ENCODE measurements around the gene NUDT13.

Gene NUDT13

DNA sequence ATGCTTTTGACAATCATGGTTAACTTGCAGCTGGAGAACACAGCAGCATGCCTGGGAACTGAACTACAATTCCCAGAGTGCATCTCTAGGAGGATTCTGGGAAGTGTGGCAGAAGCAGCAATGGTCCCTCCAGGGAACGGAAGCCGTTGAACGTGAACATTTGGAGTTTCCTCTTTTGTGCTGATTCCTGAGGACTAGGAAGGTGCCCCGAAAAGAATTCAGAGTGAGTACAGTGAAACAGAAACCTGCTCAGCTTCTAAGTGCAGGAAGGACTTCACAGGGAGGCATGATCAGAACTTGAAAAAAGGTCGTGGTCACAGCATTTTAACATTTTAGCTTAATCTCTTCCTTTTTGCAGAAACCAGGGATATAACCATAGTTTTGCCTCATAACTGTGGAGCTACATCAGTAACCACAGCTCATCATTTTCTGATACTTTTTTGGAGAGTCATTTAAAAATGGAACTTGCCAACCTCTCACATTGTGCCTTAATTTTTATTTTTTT, at the start of gene NUDT13:
TSS of gene NUDT13 (plus strand) at position 111 of the 505 bp plus-strand sequence. CDS start 3,911 bp downstream, outside the sequence.
- no CpG with 5 or more reads among the region's 5 CpGs for WGBS (ENCODE audit: insufficient coverage, insufficient read length)
- no peaks in the 10 kb centered on the region for H3K4me1 ChIP-seq (ENCODE audit: control insufficient read depth, insufficient read depth, low read length)
- H3K4me3 ChIP-seq (ENCODE audit: low read length) = peak within 1 kb of the TSS; percentile 69; the same call in 1 of the 2 replicates

GRCh38 chr10:73060738-73061635, 49.3 kb upstream of the NUDT13 start:
- H3K27ac ChIP-seq (ENCODE audit: low read length) = no peak overlapping the region
- H3K36me3 ChIP-seq (ENCODE audit: control insufficient read depth, insufficient read depth, low read length) = no peaks in the 10 kb centered on the region; the same call in 1 of the 2 replicates
- WGBS (ENCODE audit: insufficient coverage, insufficient read length) = 100% methylated on average over 1 of the region's 5 CpGs
- no peaks in the 10 kb centered on the region for H3K4me1 ChIP-seq (ENCODE audit: control insufficient read depth, insufficient read depth, low read length)
- H3K4me3 ChIP-seq (ENCODE audit: low read length) = no peak overlapping the region
- DNase-seq (ENCODE audit: low read depth, low spot score) = no peak
- no peaks in the 10 kb centered on the region for H3K27me3 ChIP-seq (ENCODE audit: control insufficient read depth, insufficient read depth, low read length)
- H3K9me3 ChIP-seq (ENCODE audit: control insufficient read depth, insufficient read depth, low read length) = no peaks in the 10 kb centered on the region

More for the DNA sequence above, at the start of gene NUDT13:
- Histone ChIP-seq H3K36me3 (ENCODE audit: control insufficient read depth, insufficient read depth, low read length) (no peaks in the 10 kb centered on the region), H3K9me3 (ENCODE audit: control insufficient read depth, insufficient read depth, low read length) (no peaks in the 10 kb centered on the region), H3K27me3 (ENCODE audit: control insufficient read depth, insufficient read depth, low read length) (no peaks in the 10 kb centered on the region), H3K27ac (ENCODE audit: low read length) (no peak within 1 kb of the TSS)
- peak; percentile 68 for DNase-seq (ENCODE audit: low read depth, low spot score)

DNA sequence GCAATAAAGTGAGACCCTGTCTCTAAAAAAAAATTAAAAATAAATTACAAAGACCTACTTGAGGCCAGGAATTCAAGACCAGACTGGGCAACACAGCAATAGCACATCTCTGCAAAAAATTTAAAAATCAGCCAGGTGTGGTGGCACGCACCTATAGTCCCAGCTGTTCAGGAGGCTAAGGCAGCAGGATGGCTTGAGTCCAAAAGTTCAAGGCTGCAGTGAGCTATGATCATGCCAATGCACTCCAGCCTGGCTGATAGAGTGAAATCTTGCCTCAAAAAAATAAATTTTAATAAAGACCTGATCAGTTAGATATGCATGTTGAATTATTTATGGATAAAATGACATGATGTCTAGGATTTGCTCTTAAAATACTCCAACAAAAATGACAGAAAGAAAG, 48.5 kb upstream of the NUDT13 start:
- Histone ChIP-seq H3K9me3 (ENCODE audit: control insufficient read depth, insufficient read depth, low read length) (no peaks in the 10 kb centered on the region), H3K4me1 (ENCODE audit: control insufficient read depth, insufficient read depth, low read length) (no peaks in the 10 kb centered on the region), H3K4me3 (ENCODE audit: low read length) (no peak overlapping the region), H3K27me3 (ENCODE audit: control insufficient read depth, insufficient read depth, low read length) (no peaks in the 10 kb centered on the region), H3K36me3 (ENCODE audit: control insufficient read depth, insufficient read depth, low read length) (no peaks in the 10 kb centered on the region; the same call in 1 of the 2 replicates), H3K27ac (ENCODE audit: low read length) (no peak overlapping the region)
- WGBS (ENCODE audit: insufficient coverage, insufficient read length) = no CpG with 5 or more reads among the region's 1 CpG
- no peak for DNase-seq (ENCODE audit: low read depth, low spot score)

GRCh38 chr10:73065441-73065840, 44.8 kb upstream of the NUDT13 start:
- H3K36me3 ChIP-seq (ENCODE audit: control insufficient read depth, insufficient read depth, low read length) = no peaks in the 10 kb centered on the region; the same call in 1 of the 2 replicates
- H3K27me3 ChIP-seq (ENCODE audit: control insufficient read depth, insufficient read depth, low read length) = no peaks in the 10 kb centered on the region
- DNase-seq (ENCODE audit: low read depth, low spot score) = no peak
- no peak overlapping the region for H3K4me3 ChIP-seq (ENCODE audit: low read length)
- WGBS (ENCODE audit: insufficient coverage, insufficient read length) = no CpG with 5 or more reads among the region's 1 CpG
- H3K4me1 ChIP-seq (ENCODE audit: control insufficient read depth, insufficient read depth, low read length) = no peaks in the 10 kb centered on the region
- H3K27ac ChIP-seq (ENCODE audit: low read length) = no peak overlapping the region
- no peaks in the 10 kb centered on the region for H3K9me3 ChIP-seq (ENCODE audit: control insufficient read depth, insufficient read depth, low read length)

GRCh38 chr10:73073627-73074026, 36.6 kb upstream of the NUDT13 start:
- no peaks in the 10 kb centered on the region for H3K9me3 ChIP-seq (ENCODE audit: control insufficient read depth, insufficient read depth, low read length)
- no peaks in the 10 kb centered on the region for H3K36me3 ChIP-seq (ENCODE audit: control insufficient read depth, insufficient read depth, low read length)
- no peaks in the 10 kb centered on the region for H3K27me3 ChIP-seq (ENCODE audit: control insufficient read depth, insufficient read depth, low read length)
- no peak for DNase-seq (ENCODE audit: low read depth, low spot score)
- H3K27ac ChIP-seq (ENCODE audit: low read length) = no peak overlapping the region
- no peak overlapping the region for H3K4me3 ChIP-seq (ENCODE audit: low read length)
- H3K4me1 ChIP-seq (ENCODE audit: control insufficient read depth, insufficient read depth, low read length) = no peaks in the 10 kb centered on the region

- Histone ChIP-seq H3K9me3 (ENCODE audit: control insufficient read depth, insufficient read depth, low read length) (no peaks in the 10 kb centered on the region), H3K4me3 (ENCODE audit: low read length) (no peak overlapping the region), H3K27me3 (ENCODE audit: control insufficient read depth, insufficient read depth, low read length) (no peaks in the 10 kb centered on the region), H3K4me1 (ENCODE audit: control insufficient read depth, insufficient read depth, low read length) (no peaks in the 10 kb centered on the region), H3K27ac (ENCODE audit: low read length) (no peak overlapping the region), H3K36me3 (ENCODE audit: control insufficient read depth, insufficient read depth, low read length) (no peaks in the 10 kb centered on the region)
- DNase-seq (ENCODE audit: low read depth, low spot score) = no peak
- no CpG with 5 or more reads among the region's 3 CpGs for WGBS (ENCODE audit: insufficient coverage, insufficient read length)
Observed at GRCh38 chr10:73075829-73076228, 34.4 kb upstream of the NUDT13 start.

DNA sequence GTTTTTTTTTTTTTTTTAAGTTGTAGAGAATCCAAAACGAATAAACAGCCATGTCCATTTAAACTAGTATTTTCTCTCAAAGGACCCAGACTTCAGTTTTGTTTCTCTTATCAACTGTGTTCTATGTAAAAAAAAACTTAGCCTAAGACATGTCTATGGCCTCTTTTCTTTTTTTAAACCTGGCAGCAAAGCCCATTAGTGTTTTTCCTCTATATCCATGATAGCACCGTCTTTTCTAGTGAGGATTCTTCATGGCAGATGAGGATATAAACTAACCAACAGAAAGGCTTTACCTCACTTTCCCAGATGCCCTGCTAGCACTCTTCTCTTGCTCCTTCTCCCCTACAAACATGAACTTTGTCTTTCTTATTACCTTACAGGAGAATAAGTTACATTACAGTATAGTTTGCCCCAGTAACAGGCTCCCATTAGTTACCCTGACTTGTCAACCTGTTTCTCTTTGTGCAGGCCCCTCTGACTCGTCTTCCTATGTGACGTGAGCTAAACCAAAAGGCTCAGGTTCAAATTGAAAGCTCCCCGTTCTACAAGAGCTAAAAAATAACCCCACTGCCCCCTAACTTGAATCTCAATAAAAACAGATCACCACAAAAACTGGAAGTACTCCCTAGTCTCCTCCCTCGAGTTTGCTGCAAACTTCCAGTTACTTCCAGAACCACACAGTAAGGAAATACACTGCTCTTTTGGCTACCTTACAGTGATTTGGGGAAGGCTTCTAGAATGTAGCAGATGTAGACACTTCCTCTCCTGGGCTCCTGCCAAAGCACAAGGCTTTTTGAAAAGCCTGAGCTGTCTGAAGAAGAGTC, 33.7 kb upstream of the NUDT13 start:
- H3K27ac ChIP-seq (ENCODE audit: low read length) = no peak overlapping the region
- no CpG with 5 or more reads among the region's 6 CpGs for WGBS (ENCODE audit: insufficient coverage, insufficient read length)
- H3K27me3 ChIP-seq (ENCODE audit: control insufficient read depth, insufficient read depth, low read length) = no peaks in the 10 kb centered on the region
- no peak overlapping the region for H3K4me3 ChIP-seq (ENCODE audit: low read length)
- H3K9me3 ChIP-seq (ENCODE audit: control insufficient read depth, insufficient read depth, low read length) = no peaks in the 10 kb centered on the region
- H3K36me3 ChIP-seq (ENCODE audit: control insufficient read depth, insufficient read depth, low read length) = no peaks in the 10 kb centered on the region
- DNase-seq (ENCODE audit: low read depth, low spot score) = no peak
- no peaks in the 10 kb centered on the region for H3K4me1 ChIP-seq (ENCODE audit: control insufficient read depth, insufficient read depth, low read length)

DNA sequence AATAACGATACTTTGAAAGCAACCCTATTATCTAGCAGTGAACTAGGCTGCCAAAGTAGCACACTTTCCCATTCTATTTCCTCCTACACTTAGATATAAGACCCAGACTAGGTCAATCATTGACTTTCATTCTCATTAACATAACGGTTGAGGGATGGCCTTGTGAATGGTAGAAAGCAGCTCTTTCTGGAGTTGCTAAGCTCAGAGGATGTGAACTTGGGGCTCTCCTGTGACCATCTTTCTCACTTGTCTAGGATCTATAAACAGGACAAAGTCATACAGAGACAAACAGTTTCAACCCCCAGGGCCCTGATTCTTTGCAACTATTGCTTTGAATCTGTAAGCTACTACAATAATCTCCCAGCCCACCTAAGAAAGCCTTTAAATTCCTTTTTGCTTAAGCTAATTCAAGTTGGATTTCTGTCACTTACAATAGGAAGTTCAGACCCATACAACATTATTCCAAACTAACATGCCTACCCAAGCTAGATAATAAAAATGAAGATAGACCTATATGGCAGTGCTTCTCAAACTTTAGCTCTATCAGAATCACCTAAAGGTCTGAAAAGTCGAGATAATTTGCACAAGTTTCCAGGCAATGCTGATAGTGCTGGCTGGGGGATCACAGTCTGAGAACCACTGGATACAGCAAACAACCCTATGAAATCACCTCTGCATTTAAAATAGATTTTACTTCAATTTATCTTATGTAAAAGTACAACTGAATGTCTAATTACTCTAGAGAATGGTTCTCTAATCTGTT, 30.3 kb upstream of the NUDT13 start:
- H3K27ac ChIP-seq (ENCODE audit: low read length) = no peak overlapping the region

DNA sequence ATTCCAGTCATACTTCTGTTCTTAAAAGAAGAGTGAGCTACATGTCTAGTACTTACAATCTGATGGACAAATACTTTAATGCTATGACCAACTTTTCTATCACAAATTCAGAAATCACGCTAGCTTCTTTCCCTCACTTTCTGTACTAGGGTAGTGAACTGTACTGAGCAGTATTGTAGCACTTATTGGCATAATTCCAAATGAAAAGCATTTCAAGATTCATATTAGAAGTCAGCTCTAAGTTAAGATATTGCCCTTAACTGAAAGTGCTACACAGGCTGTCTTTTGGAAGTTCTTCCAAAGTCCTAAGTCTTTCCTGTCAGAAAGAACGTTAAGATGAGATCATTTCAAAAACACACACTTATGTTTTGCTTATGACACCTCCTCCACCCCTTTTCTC, 27.0 kb upstream of the NUDT13 start:
- no peaks in the 10 kb centered on the region for H3K9me3 ChIP-seq (ENCODE audit: control insufficient read depth, insufficient read depth, low read length)
- no CpG with 5 or more reads among the region's 2 CpGs for WGBS (ENCODE audit: insufficient coverage, insufficient read length)
- H3K27me3 ChIP-seq (ENCODE audit: control insufficient read depth, insufficient read depth, low read length) = no peaks in the 10 kb centered on the region
- H3K4me3 ChIP-seq (ENCODE audit: low read length) = no peak overlapping the region
- H3K36me3 ChIP-seq (ENCODE audit: control insufficient read depth, insufficient read depth, low read length) = no peaks in the 10 kb centered on the region
- no peak overlapping the region for H3K27ac ChIP-seq (ENCODE audit: low read length)
- no peaks in the 10 kb centered on the region for H3K4me1 ChIP-seq (ENCODE audit: control insufficient read depth, insufficient read depth, low read length)
- no peak for DNase-seq (ENCODE audit: low read depth, low spot score)

More for the DNA sequence above, 30.3 kb upstream of the NUDT13 start:
- WGBS (ENCODE audit: insufficient coverage, insufficient read length) = no CpG with 5 or more reads among the region's 3 CpGs
- Histone ChIP-seq H3K4me3 (ENCODE audit: low read length) (no peak overlapping the region), H3K4me1 (ENCODE audit: control insufficient read depth, insufficient read depth, low read length) (no peaks in the 10 kb centered on the region), H3K27me3 (ENCODE audit: control insufficient read depth, insufficient read depth, low read length) (no peaks in the 10 kb centered on the region), H3K36me3 (ENCODE audit: control insufficient read depth, insufficient read depth, low read length) (no peaks in the 10 kb centered on the region), H3K9me3 (ENCODE audit: control insufficient read depth, insufficient read depth, low read length) (no peaks in the 10 kb centered on the region)
- no peak for DNase-seq (ENCODE audit: low read depth, low spot score)

- Histone ChIP-seq H3K27ac (ENCODE audit: low read length) (no peak overlapping the region), H3K36me3 (ENCODE audit: control insufficient read depth, insufficient read depth, low read length) (no peaks in the 10 kb centered on the region), H3K27me3 (ENCODE audit: control insufficient read depth, insufficient read depth, low read length) (no peaks in the 10 kb centered on the region), H3K4me3 (ENCODE audit: low read length) (no peak overlapping the region), H3K9me3 (ENCODE audit: control insufficient read depth, insufficient read depth, low read length) (no peaks in the 10 kb centered on the region), H3K4me1 (ENCODE audit: control insufficient read depth, insufficient read depth, low read length) (no peaks in the 10 kb centered on the region)
- no peak for DNase-seq (ENCODE audit: low read depth, low spot score)
- no CpG with 5 or more reads among the region's 5 CpGs for WGBS (ENCODE audit: insufficient coverage, insufficient read length)
Observed at GRCh38 chr10:73084209-73084608, 26.0 kb upstream of the NUDT13 start.
